Hematopoietic multipotent progenitor cell treated with erythropoietin and hydrocortisone succinate and interleukin-3 and kit ligand, for 4 days (in vitro differentiated cells): ENCODE results near the gene GRIA1.

ENCODE experiments used
- DNase-seq: peaks from one replicate; pipeline ENCODE4 v3.0.0-alpha.2; 2015

Gene GRIA1

GRCh38 chr5:153618307-153618706 lies 127.8 kb downstream of the GRIA1 start:
- DNase-seq = no peak

GRCh38 chr5:153618867-153619266 lies 128.4 kb downstream of the GRIA1 start:
- DNase-seq = peak; percentile 54

GRCh38 chr5:153619771-153620170 lies 129.3 kb downstream of the GRIA1 start:
- DNase-seq = peak; percentile 35

- no peak for DNase-seq
Observed at GRCh38 chr5:153623124-153623523, 132.7 kb downstream of the GRIA1 start.

- no peak for DNase-seq
Observed at GRCh38 chr5:153623751-153624450, 133.4 kb downstream of the GRIA1 start.

GRCh38 chr5:153624451-153624765 lies 133.9 kb downstream of the GRIA1 start:
- DNase-seq = no peak

- no peak for DNase-seq
Observed at GRCh38 chr5:153625826-153626354, 135.4 kb downstream of the GRIA1 start.

- DNase-seq = no peak
Observed at GRCh38 chr5:153626836-153627235, 136.4 kb downstream of the GRIA1 start.

- DNase-seq = peak; percentile 24
Observed at GRCh38 chr5:153629027-153629895, 138.8 kb downstream of the GRIA1 start.

GRCh38 chr5:153630546-153630945 lies 140.1 kb downstream of the GRIA1 start:
- DNase-seq = no peak

- DNase-seq = no peak
Observed at GRCh38 chr5:153632748-153633290, 142.3 kb downstream of the GRIA1 start.

GRCh38 chr5:153636670-153637451 lies 146.4 kb downstream of the GRIA1 start:
- DNase-seq = no peak

GRCh38 chr5:153640293-153640692 lies 149.8 kb downstream of the GRIA1 start:
- no peak for DNase-seq

- no peak for DNase-seq
Observed at GRCh38 chr5:153641183-153641688, 150.8 kb downstream of the GRIA1 start.

- no peak for DNase-seq
Observed at GRCh38 chr5:153654504-153655200, 164.2 kb downstream of the GRIA1 start.

GRCh38 chr5:153655201-153655510 lies 164.7 kb downstream of the GRIA1 start:
- DNase-seq = no peak

GRCh38 chr5:153658149-153658548 lies 167.7 kb downstream of the GRIA1 start:
- DNase-seq = no peak

GRCh38 chr5:153658606-153659005 lies 168.1 kb downstream of the GRIA1 start:
- no peak for DNase-seq

GRCh38 chr5:153659039-153659736 lies 168.7 kb downstream of the GRIA1 start:
- no peak for DNase-seq

- DNase-seq = no peak
Observed at GRCh38 chr5:153660919-153661318, 170.4 kb downstream of the GRIA1 start.

- no peak for DNase-seq
Observed at GRCh38 chr5:153661897-153662296, 171.4 kb downstream of the GRIA1 start.

- DNase-seq = no peak
Observed at GRCh38 chr5:153670101-153670500, 179.6 kb downstream of the GRIA1 start.
